Rectal smooth muscle tissue (tissue), 1 donor: ENCODE results near the gene NTN1.

Experiments
- H3K27ac ChIP-seq: one replicate; pipeline ENCODE4 v1.7.0; 2013; ENCODE audit warnings: low read depth, low read length, inconsistent platforms
- H3K27me3 ChIP-seq: one replicate; pipeline ENCODE4 v1.7.0; 2013; ENCODE audit warnings: low read length; ENCODE audit not compliant: control insufficient read depth, insufficient read depth
- H3K36me3 ChIP-seq: one replicate; pipeline ENCODE4 v1.7.0; 2013; ENCODE audit warnings: low read length; ENCODE audit not compliant: control insufficient read depth, insufficient read depth
- H3K4me1 ChIP-seq: one replicate; pipeline ENCODE4 v1.7.0; 2013; ENCODE audit warnings: low read length; ENCODE audit not compliant: control insufficient read depth, insufficient read depth
- H3K4me3 ChIP-seq: one replicate; pipeline ENCODE4 v1.7.0; 2013; ENCODE audit warnings: low read length
- H3K9ac ChIP-seq: one replicate; pipeline ENCODE4 v1.7.0; 2013; ENCODE audit warnings: low read length

The NTN1 gene

DNA sequence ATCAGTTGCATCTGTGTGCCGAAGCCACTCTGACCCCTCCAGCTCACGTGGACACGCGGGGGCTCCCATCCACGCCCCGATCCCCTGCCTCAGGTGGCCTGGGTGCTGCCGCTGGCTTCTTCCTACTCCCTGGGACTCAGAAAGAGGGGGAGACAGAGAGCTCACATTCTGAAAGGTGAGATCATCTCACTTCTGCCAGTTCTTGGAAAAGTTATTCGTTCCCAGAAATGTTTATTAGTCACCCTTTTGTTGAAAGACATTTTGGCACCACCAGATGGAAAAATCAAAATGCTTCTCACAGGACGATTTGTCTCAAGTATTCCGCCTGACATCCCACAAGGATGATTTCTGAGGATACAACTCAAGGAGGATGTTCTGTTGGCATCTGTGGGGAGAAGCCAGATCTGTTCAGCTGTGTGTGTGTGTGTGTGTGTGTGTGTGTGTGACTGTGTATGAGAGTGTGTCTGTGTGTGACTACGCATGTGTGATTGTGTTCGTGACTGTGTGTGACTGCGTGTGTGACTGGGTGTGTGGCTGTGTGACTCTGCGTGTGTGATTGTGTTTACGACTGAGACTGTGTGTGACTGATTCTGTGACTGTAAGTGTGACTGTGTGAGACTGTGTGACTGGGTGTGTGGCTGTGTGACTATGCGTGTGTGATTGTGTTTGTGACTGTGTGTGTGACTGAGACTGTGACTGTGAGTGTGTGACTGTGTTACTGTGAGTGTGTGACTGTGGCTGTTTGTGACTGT lies 207.3 kb downstream of the NTN1 start:
- Histone ChIP-seq H3K9ac (no peak overlapping the region), H3K4me1 (peaks cover 8% of the 10 kb centered on the region), H3K27me3 (no peaks in the 10 kb centered on the region), H3K36me3 (no peaks in the 10 kb centered on the region), H3K27ac (no peak overlapping the region), H3K4me3 (no peak overlapping the region)

DNA sequence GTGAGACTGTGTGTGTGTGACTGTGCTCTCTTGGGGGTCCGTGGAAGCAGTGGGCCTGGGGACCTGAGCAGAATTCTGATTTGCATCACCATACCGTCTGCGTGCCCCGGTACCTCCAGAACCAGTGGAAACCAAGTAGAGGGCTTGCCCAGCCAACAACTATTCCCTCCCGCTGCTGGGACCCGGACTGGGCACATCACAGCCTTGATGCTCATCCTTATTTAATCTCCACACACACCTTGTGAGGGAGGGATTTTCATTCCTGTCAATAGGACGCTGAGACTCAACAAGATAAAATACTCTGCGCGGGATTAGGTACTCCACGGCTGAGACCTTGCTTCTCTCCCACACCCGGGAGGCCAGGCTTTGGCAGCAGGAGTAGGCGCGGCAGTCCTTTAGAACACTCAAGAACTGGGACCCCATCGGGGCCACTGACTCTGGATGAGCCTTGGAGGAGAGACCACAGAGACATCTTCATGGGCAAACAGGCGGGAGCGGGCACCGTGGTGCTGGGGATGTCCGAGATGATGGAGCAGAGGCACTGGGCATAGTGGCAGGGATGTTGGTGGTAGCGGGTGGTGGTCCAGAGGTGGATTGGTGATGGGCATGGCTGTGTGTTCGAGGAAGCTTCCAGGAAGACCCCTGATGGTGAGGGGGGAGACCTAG lies 208.0 kb downstream of the NTN1 start:
- H3K27ac ChIP-seq, result no peak overlapping the region

DNA sequence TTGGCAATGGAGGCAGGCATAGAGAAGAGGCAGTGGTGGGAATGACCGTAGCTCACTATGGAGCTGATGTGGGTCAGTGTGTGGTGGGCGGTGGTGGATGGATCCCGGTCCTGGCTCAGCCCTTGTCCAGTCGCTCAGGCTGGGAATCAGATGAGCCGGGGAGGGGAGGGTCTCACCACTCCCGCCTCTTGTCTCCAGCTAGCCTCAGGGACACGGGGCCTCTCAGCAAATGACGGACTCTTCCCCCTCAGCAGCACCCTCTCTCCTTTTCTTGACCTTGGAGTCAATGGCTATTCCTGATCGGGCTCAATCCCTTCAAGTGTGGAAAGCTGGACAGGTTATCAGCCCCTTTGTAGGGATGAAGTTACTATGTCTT lies 208.5 kb downstream of the NTN1 start:
- H3K9ac ChIP-seq, result no peak overlapping the region
- no peaks in the 10 kb centered on the region for H3K27me3 ChIP-seq
- H3K4me3 ChIP-seq, result no peak overlapping the region
- no peak overlapping the region for H3K27ac ChIP-seq
- peaks cover 8% of the 10 kb centered on the region for H3K4me1 ChIP-seq
- no peaks in the 10 kb centered on the region for H3K36me3 ChIP-seq

More for the DNA sequence above, 208.0 kb downstream of the NTN1 start:
- Histone ChIP-seq H3K36me3 (no peaks in the 10 kb centered on the region), H3K4me3 (no peak overlapping the region), H3K9ac (no peak overlapping the region), H3K27me3 (no peaks in the 10 kb centered on the region), H3K4me1 (peaks cover 8% of the 10 kb centered on the region)

DNA sequence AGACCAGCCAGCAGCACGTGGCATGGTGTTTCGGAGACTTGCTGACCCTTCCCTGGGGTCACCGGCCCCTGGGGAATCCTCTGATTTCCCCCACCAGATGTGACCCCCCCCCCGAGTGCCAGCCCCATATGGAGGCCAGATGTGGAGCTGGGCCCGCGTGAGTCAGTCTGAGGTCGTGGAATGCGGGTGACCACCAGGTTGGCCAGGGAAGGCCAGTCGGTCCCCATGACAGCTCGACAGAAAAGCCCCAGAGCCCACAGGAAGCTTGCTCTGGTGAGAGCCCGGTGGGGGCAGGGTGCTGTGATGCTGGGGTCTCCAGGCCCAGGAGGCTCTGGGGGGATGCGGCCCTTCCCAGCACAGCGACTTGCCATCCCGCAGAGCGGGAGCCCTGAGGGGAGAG lies 209.0 kb downstream of the NTN1 start:
- Histone ChIP-seq H3K4me1 (peaks cover 8% of the 10 kb centered on the region), H3K36me3 (no peaks in the 10 kb centered on the region), H3K4me3 (no peak overlapping the region), H3K27me3 (no peaks in the 10 kb centered on the region), H3K9ac (no peak overlapping the region), H3K27ac (no peak overlapping the region)

DNA sequence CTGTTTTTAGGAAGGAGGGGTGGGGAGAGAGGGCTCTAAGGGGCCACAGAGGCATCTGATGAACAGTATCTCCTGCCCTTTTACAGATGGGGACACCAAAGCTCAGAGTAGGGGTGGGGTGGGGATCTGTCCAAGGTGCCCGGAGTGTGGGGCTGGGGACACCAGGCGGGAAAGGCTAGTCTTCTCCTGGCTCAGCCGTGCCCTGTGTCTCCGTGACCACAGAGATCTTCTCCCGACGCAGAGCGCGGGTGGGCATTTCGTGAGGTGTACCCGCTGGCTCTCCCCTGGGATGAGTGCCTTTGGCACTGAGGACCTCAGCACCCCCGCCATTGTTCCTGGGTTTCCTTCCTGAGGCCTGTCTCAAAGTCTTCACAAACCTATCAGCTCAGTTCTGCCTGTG lies 209.6 kb downstream of the NTN1 start:
- Histone ChIP-seq H3K27ac (no peak overlapping the region), H3K4me3 (no peak overlapping the region), H3K27me3 (no peaks in the 10 kb centered on the region), H3K4me1 (peaks cover 8% of the 10 kb centered on the region), H3K9ac (no peak overlapping the region), H3K36me3 (no peaks in the 10 kb centered on the region)

DNA sequence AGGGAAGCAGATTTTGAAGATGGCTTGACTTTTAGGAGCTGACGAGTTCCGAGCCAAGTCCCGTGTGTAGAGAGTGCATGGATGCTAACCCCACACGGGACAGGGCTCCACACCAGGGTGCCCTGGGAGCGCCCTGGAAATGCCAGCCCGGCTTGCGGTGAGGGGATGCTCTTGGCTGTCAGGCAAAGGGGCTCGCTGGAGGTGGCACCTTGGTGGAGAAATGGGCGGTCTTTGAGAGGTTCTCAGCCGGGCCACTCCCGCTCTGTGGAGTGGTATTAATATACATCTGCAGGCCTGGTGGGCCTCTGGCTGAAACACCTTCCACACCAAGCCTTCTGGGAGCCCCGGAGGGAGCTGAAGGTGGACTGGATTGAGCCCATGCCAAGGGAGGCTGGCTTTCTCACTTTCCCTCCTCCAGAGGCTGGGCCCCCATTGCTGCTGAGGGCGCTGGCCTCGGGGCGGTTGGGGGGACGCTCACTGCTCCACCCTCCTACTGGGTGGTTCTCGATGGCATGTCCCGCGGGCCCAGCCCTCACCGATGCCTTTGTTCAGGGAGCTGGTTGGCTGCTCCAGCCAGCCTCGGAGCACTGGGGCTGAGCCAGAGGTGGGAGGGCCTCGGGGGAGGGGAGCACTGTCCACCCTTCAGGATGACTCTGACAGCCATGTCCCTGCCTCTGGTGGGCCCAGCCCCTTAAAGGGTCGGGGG lies 210.3 kb downstream of the NTN1 start:
- H3K9ac ChIP-seq, result no peak overlapping the region
- no peak overlapping the region for H3K27ac ChIP-seq
- peaks cover 8% of the 10 kb centered on the region for H3K4me1 ChIP-seq
- H3K27me3 ChIP-seq, result no peaks in the 10 kb centered on the region
- H3K36me3 ChIP-seq, result no peaks in the 10 kb centered on the region
- no peak overlapping the region for H3K4me3 ChIP-seq

DNA sequence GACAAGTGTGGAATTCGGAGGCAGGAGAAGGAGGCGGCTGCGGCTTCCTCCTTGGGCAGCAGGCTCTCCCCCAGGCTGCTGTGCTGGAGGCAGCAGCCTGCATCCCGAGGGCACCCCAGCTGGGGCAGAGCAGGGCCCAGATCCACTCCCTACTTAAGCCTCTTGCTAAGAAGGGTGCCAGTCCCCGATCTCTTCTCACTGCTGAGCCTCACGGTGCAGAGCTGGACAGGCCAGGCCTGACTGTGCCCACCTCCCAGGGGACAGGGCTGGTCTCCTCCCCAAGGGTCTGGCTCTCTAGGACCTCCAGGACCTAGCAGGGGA lies 210.8 kb downstream of the NTN1 start:
- H3K36me3 ChIP-seq, result no peaks in the 10 kb centered on the region
- H3K27ac ChIP-seq, result no peak overlapping the region
- H3K9ac ChIP-seq, result no peak overlapping the region
- H3K4me3 ChIP-seq, result no peak overlapping the region
- H3K27me3 ChIP-seq, result no peaks in the 10 kb centered on the region
- peaks cover 8% of the 10 kb centered on the region for H3K4me1 ChIP-seq

DNA sequence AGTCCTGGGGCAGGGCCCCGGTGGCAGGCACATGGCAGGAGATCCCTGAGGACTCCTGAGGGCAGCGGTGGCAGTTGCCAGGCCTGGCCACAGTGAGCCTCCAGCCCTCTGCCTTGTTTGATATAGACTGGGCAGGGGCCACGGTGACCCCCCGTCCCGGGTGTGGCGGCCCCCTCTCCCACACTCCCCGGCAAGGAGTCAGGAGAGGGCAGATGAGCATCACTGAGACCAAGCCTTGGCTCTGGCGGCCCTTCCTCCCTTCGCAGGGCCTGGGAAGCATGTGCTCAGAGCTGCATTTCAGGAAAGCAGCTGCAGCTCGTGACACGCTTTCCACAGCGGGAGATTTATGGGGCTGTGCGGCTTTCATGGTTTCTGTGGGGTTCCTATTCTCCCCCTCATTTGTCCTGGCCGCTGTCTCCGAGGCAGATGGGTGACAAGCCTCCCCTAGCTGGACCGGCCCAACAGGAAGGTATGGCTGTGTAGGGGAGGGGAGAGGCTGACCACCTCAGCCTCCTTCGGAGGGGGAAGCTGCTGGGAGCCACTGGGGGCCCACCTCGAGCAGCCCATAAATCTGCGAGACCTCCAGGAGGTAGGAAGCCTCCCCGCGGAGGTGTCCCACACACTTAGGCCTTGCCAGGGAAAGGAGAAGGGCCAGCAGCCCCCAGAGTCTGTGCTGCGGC lies 211.4 kb downstream of the NTN1 start:
- Histone ChIP-seq H3K4me1 (peaks cover 6% of the 10 kb centered on the region), H3K36me3 (no peaks in the 10 kb centered on the region), H3K27ac (no peak overlapping the region), H3K27me3 (no peaks in the 10 kb centered on the region), H3K9ac (no peak overlapping the region), H3K4me3 (no peak overlapping the region)

DNA sequence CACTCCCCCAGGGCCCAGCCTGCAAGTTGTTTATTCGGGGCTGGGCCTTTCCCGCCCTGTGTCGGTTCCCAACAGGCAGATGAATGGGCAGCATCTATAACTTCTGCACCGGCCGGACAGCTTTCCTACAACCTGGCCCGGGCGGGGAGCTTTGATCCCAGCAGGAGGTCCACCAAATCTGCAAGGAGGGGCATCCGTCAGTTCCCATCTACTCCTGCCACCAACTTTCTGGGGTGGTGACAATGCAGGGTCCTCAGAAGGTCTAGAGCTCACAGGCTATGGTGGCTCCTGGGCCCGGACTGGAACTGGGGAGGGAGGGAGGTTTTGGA lies 211.9 kb downstream of the NTN1 start:
- Histone ChIP-seq H3K4me1 (peaks cover 1% of the 10 kb centered on the region), H3K27me3 (no peaks in the 10 kb centered on the region), H3K27ac (no peak overlapping the region)

DNA sequence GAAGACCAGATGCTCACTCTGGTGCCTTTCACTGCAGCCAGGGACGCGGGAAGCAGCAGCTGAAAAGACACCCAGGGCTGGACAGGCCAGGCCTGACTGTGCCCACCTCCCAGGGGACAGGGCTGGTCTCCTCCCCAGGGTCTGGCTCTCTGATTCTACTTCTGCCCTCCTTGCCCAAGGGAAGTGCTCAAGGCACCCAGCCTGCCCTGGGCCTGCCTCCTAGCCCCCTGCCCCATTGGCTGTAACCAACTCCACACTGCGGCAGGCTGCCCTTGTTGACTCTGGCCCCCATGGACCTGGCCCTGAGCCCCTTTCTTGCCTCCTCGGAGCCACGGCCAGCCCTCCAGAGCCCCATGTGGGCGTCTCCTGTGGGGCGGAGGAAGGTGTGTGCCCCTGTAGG lies 212.5 kb downstream of the NTN1 start:
- H3K27me3 ChIP-seq, result no peaks in the 10 kb centered on the region
- H3K9ac ChIP-seq, result no peak overlapping the region
- H3K4me1 ChIP-seq, result no peaks in the 10 kb centered on the region
- H3K4me3 ChIP-seq, result no peak overlapping the region
- no peaks in the 10 kb centered on the region for H3K36me3 ChIP-seq
- no peak overlapping the region for H3K27ac ChIP-seq

More for the DNA sequence above, 211.9 kb downstream of the NTN1 start:
- H3K4me3 ChIP-seq, result no peak overlapping the region
- no peak overlapping the region for H3K9ac ChIP-seq
- H3K36me3 ChIP-seq, result no peaks in the 10 kb centered on the region

DNA sequence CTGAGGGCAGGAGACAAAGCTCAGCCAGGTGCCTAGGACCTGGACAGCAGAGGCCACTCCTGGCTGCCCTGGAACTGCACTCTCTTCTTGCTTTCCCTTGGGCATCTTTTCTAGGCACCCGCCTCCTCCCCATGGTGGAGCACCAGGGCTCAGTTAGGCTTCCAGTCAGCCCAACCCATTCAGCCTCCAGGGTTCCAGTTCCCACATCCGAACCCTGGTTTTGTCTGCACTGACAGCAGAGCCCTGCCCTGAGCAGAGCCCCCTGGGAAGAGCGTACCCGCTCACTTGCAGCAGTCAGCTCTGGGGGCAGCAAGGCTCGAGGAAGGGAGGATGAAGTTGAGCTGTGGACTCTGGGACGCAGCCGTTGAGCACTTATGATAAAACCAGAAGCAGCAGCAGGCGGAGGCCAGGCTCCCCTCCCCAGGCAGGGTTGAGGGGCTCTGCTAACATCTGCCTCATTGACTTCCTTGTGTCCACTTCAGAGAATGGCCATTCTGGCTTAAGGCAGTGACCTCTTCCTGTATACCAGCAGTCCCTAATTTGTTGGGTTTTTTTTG lies 213.2 kb downstream of the NTN1 start:
- Histone ChIP-seq H3K9ac (no peak overlapping the region), H3K27me3 (no peaks in the 10 kb centered on the region), H3K4me1 (peaks cover 7% of the 10 kb centered on the region), H3K4me3 (no peak overlapping the region), H3K36me3 (no peaks in the 10 kb centered on the region), H3K27ac (no peak overlapping the region)

DNA sequence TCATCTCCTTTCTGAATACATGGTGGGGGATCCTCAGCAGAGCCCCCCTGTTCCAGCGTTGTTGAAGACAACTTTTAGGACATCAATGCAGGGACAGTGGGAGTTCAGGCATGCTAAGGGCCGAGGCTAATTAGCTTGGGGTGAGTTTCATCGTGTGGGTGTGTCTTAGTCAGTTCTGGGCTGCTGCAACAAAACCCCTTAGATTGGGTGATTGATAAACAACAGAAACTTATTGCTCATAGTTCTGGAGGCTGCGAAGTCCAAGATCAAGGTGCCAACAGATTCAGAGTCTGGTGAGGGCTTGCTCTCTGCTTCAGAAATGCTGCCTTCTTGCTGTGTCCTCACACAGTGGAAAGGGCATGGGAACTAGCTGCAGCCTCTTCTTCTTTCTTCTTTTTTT lies 214.0 kb downstream of the NTN1 start:
- Histone ChIP-seq H3K4me1 (peaks cover 9% of the 10 kb centered on the region), H3K27ac (no peak overlapping the region), H3K9ac (no peak overlapping the region), H3K27me3 (no peaks in the 10 kb centered on the region), H3K36me3 (no peaks in the 10 kb centered on the region), H3K4me3 (no peak overlapping the region)
